Smooth muscle cell (in vitro differentiated cells): Measurements from ENCODE around the gene ADGRL4. TPM values are rescaled to one million over a fixed set of nuclear protein-coding genes. Genes with fewer than 3 reads are reported as not detected.
"Not testable (repeated sequence)": the region's sequence is repeated elsewhere in the genome, so short reads cannot be mapped to it uniquely, and the experiment has no call there.

Experiments used
- DNase-seq: peaks from one replicate; lab custom pipeline; 2025; ENCODE audit not compliant: unreplicated experiment; lab: John Stamatoyannopoulos, UW
- H2AFZ ChIP-seq: fragments of 200-600 bp; sonication (generic); 2 replicates; pipeline ENCODE4 v1.6.0; 2016; ENCODE audit warnings: antibody characterized with exemption, low read depth, mild to moderate bottlenecking
- H3F3A ChIP-seq: fragments of 200-600 bp; sonication (generic); 2 replicates; pipeline ENCODE4 v1.6.0; 2017; ENCODE audit warnings: antibody characterized with exemption, low read depth
- H3K27ac ChIP-seq: fragments of 200-600 bp; sonication (generic); 2 replicates; pipeline ENCODE4 v1.5.1; 2016; ENCODE audit warnings: low read depth, mild to moderate bottlenecking
- H3K27me3 ChIP-seq: fragments of 200-600 bp; sonication (generic); 2 replicates; pipeline ENCODE4 v1.6.1; 2016; ENCODE audit warnings: low read depth, mild to moderate bottlenecking
- H3K36me3 ChIP-seq: fragments of 200-600 bp; sonication (generic); 2 replicates; pipeline ENCODE4 v1.5.1; 2016; ENCODE audit warnings: low read depth
- H3K4me1 ChIP-seq: fragments of 200-600 bp; sonication (generic); 2 replicates; pipeline ENCODE4 v1.5.1; 2016; ENCODE audit warnings: low read depth
- H3K4me2 ChIP-seq: fragments of 200-600 bp; sonication (generic); 2 replicates; pipeline ENCODE4 v1.6.0; 2016; ENCODE audit warnings: mild to moderate bottlenecking
- H3K4me3 ChIP-seq: fragments of 200-600 bp; sonication (generic); 2 replicates; pipeline ENCODE4 v1.5.1; 2016; ENCODE audit warnings: mild to moderate bottlenecking
- H3K79me2 ChIP-seq: fragments of 200-600 bp; sonication (generic); 2 replicates; pipeline ENCODE4 v1.6.0; 2016; ENCODE audit warnings: low read depth, mild to moderate bottlenecking
- H3K9ac ChIP-seq: fragments of 200-600 bp; sonication (generic); 2 replicates; pipeline ENCODE4 v1.6.0; 2016; ENCODE audit warnings: low read depth
- H3K9me3 ChIP-seq: fragments of 200-600 bp; sonication (generic); replicated peaks from 2 replicates; pipeline ENCODE4 v1.5.1; 2016; ENCODE audit warnings: low read depth
- H4K20me1 ChIP-seq: fragments of 200-600 bp; sonication (generic); 2 replicates; pipeline ENCODE4 v1.6.0; 2016; ENCODE audit warnings: low read depth
- CTCF ChIP-seq: fragments of 200-600 bp; sonication (generic); IDR thresholded peaks from 2 replicates; pipeline ENCODE4 v1.5.1; 2017; ENCODE audit warnings: borderline replicate concordance, mild to moderate bottlenecking, antibody characterized with exemption; ENCODE audit not compliant: insufficient read depth, poor library complexity, severe bottlenecking
- WGBS: methylation state at CpG from one replicate; pipeline ENCODE4 v1.1.7; 2016; ENCODE audit warnings: low lambda C conversion rate; 5-methylcytosine and 5-hydroxymethylcytosine counted together
- polyA plus RNA-seq: library from polyadenylated mRNA; unstranded; fragments of >200 nt; fragmentation: Nextera tagmentation; extraction: Ambion mirVana; gene quantifications from 2 replicates; pipeline ENCODE4 v1.2.1, GENCODE V29; 2016
- total RNA-seq: library from RNA; depleted of rRNA; stranded (reverse); fragments of >200 nt; gene quantifications from 2 replicates; pipeline ENCODE4 v1.2.3, GENCODE V29; 2014

ADGRL4 gene
- total and polyA plus RNA-seq, 2 experiments from 2014 or later = 2.7 to 3.1 TPM

- Histone ChIP-seq H2AFZ (no peak overlapping the region), H3K9ac (no peak overlapping the region), H3K79me2 (no peaks in the 10 kb centered on the region), H3F3A (no peaks in the 10 kb centered on the region), H3K27ac (no peak overlapping the region), H4K20me1 (no peaks in the 10 kb centered on the region), H3K4me2 (no peak overlapping the region), H3K27me3 (no peaks in the 10 kb centered on the region), H3K9me3 (no peaks in the 10 kb centered on the region), H3K36me3 (no peaks in the 10 kb centered on the region), H3K4me1 (peaks cover 9% of the 10 kb centered on the region), H3K4me3 (no peak overlapping the region)
- 62% methylated on average over 6 of the region's 6 CpGs for WGBS
- no peak for DNase-seq
- TF ChIP-seq CTCF = no peak
These were observed 121.7 kb downstream of the ADGRL4 start for GRCh38 chr1:78884685-78885452.

GRCh38 chr1:78880223-78880622 lies 126.3 kb downstream of the ADGRL4 start:
- Histone ChIP-seq H3K27me3 (no peaks in the 10 kb centered on the region), H3K27ac (no peak overlapping the region), H3K4me2 (no peak overlapping the region), H2AFZ (no peak overlapping the region), H3K4me1 (peaks cover 7% of the 10 kb centered on the region), H3F3A (no peaks in the 10 kb centered on the region), H4K20me1 (no peaks in the 10 kb centered on the region), H3K79me2 (no peaks in the 10 kb centered on the region), H3K9ac (no peak overlapping the region), H3K9me3 (no peaks in the 10 kb centered on the region), H3K4me3 (no peak overlapping the region), H3K36me3 (no peaks in the 10 kb centered on the region)
- no peak for DNase-seq
- TF ChIP-seq CTCF = no peak
- 74% methylated on average over 5 of the region's 5 CpGs for WGBS

- not testable (repeated sequence) for H3K4me3 ChIP-seq, H3K36me3 ChIP-seq, H3K27ac ChIP-seq, H3F3A ChIP-seq, H3K4me2 ChIP-seq, DNase-seq, H3K9ac ChIP-seq, H4K20me1 ChIP-seq, H3K79me2 ChIP-seq, H3K27me3 ChIP-seq, H2AFZ ChIP-seq, H3K4me1 ChIP-seq, H3K9me3 ChIP-seq
- WGBS = 68% methylated on average over 4 of the region's 4 CpGs
These were observed 130.5 kb downstream of the ADGRL4 start for GRCh38 chr1:78875986-78876385.

- not testable (repeated sequence) for H3K4me3 ChIP-seq, H3F3A ChIP-seq, H3K36me3 ChIP-seq, H3K79me2 ChIP-seq, H3K27me3 ChIP-seq, H2AFZ ChIP-seq, DNase-seq, H3K4me2 ChIP-seq, H3K9ac ChIP-seq, H3K4me1 ChIP-seq, H3K27ac ChIP-seq, H3K9me3 ChIP-seq, H4K20me1 ChIP-seq
- WGBS = 53% methylated on average over 4 of the region's 4 CpGs
These were observed 133.7 kb downstream of the ADGRL4 start for GRCh38 chr1:78872801-78873200.
